ENCODE measurements around the gene DENND5B.
"Not testable (repeated sequence)": the region's sequence is repeated elsewhere in the genome, so short reads cannot be mapped to it uniquely, and the experiment has no call there.

Gene DENND5B

DNA sequence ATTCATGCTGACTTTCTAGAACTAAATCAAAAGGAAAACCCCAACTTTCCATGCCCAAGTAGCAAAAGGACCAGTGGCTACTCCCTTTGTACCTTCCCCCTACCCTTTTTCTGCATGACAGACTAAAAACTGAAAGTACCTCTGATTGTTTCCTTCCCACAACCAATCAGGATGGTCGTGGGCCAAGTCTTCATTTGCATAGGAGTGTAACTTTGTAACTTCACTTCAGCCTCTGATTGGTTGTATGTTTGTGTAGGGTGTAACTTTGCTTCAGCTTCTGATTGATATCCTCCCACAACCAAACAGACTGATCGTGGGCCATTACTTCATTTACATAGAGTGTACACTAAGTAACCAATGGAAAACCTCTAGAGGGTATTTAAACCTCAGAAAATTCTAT, 96.5 kb downstream of the DENND5B start:
- Mint-ChIP-seq H3K36me3 (ENCODE audit: low read depth) (no peaks in the 10 kb centered on the region), H3K27me3 (ENCODE audit: low read depth) (peaks cover 2% of the 10 kb centered on the region), H3K27ac (no peak overlapping the region), H3K4me3 (no peak overlapping the region), H3K9me3 (no peaks in the 10 kb centered on the region), H3K4me1 (ENCODE audit: low read depth) (no peaks in the 10 kb centered on the region)
- DNase-seq (ENCODE audit: low spot score), result no peak

DNA sequence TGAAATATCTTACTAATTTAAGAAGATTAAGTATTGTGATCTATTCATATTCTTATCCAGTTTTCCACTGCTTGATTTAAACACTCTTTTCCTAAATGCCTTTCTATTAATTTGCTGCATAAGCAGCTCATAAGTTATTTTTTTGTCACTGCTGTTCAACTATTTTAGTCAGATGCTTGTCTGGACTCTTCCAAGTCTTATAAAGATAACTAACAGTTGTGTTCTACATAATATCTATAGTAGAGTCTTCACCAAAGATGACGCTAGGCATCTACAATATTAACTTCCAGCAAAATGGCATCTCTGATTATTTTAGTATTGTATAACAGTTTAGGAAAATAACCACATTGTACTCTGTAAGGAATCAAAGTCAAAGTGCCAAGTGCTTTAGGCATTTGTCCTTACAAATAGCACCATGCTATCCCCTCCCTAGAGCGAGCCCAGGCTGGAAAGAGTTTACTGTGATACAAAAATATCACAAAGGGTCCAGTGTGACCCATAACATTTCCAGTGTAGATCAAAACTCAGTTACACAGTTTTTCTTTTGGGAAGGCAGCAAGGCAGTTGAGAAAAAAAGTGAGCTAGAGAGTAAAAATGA, 98.2 kb downstream of the DENND5B start:
- no peaks in the 10 kb centered on the region for H3K4me1 Mint-ChIP-seq (ENCODE audit: low read depth)
- DNase-seq (ENCODE audit: low spot score), result no peak
- no peak overlapping the region for H3K27ac Mint-ChIP-seq

DNA sequence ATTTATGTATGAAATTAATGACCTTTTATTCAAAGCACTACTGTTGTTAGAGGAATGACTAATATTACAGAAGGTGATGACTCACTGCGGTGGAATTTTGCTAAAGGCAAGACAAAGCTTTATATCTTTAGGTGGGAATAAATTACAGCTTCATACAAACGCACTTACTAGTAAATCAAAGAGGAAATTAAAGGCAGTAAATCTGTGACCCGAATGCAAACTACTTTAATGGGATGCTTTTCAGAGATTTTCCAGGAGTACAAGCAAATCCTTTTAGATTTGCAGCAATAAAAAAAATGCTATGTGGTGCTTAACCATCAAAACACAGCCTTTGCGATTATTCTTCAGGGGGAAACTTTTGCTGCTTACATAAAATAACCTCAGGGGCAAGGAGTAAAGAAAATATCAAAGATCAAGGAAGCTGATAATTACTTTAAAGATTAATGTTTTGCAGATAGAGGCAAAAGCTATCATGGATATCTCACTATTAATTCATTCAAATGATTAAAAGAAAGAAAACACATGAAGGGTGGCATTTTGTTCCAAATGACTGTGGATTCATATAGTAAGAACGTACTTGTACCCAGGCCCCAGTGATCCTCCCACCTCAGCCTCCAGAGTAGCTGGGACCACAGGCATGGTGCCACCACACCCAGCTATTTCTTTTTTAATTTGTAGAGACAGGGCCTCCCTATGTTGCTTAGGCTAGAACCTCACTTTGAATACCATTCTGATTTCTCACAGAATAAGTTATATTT, 98.9 kb downstream of the DENND5B start:
- Mint-ChIP-seq H3K9me3 (no peaks in the 10 kb centered on the region), H3K36me3 (ENCODE audit: low read depth) (no peaks in the 10 kb centered on the region), H3K4me1 (ENCODE audit: low read depth) (no peaks in the 10 kb centered on the region), H3K27ac (no peak overlapping the region), H3K27me3 (ENCODE audit: low read depth) (no peaks in the 10 kb centered on the region), H3K4me3 (no peak overlapping the region)
- DNase-seq (ENCODE audit: low spot score), result no peak

More for the DNA sequence above, 98.2 kb downstream of the DENND5B start:
- Mint-ChIP-seq H3K27me3 (ENCODE audit: low read depth) (no peaks in the 10 kb centered on the region), H3K9me3 (no peaks in the 10 kb centered on the region), H3K4me3 (no peak overlapping the region), H3K36me3 (ENCODE audit: low read depth) (no peaks in the 10 kb centered on the region)

DNA sequence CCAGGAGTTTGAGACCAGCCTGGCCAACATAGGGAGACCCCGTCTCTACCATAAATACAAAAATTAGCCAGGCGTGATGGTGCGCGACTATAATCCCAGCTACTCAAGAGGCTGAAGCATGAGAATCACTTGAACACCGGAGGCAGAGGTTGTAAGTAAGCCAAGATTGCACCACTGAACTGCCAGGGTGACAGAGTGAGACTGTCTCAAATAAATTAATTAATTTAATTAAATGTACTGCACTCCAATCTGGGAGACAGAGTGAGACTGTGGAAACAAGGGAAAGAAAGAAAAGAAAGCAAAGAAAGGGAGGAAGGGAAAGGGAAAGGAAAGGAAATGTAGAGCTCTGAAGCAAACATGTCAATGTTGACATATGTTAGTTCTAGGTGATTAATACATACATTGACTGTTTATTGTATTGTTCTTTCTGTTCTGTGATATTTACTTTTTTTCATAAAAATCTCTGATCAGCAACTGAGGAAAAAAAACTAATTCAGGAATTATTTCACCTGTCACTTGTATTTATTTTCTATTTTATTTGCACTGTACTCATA, 99.6 kb downstream of the DENND5B start:
- no peak overlapping the region for H3K27ac Mint-ChIP-seq
- no peaks in the 10 kb centered on the region for H3K4me1 Mint-ChIP-seq (ENCODE audit: low read depth)
- H3K4me3 Mint-ChIP-seq, result no peak overlapping the region

DNA sequence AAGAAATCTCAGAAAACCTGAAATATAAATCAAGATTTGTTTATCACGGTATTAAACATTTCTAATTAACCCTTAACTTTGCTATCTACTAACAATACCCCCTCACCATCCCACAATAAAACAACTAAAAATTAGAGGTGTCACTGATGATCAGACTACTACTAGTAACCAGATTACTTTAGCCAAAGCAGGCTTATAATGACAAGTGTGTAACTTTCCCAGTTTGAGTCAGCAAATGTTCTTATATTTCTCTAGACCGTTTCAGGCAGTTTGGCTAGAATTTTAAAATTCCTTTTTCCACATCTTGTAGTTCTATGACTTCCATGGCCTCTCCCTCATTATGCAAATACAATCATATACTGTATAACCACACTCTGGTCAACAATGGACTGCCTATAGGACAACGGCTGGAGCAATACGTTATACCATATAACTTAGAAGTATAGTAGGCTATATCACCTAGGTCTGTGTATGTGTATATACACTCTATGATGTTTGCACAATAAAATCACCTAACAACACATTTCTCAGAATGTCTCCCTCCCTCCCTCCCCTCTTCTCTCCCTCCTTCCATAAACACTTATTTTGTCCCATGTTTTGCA, 102.1 kb downstream of the DENND5B start:
- Mint-ChIP-seq H3K9me3 (no peaks in the 10 kb centered on the region), H3K4me1 (ENCODE audit: low read depth) (no peaks in the 10 kb centered on the region), H3K36me3 (ENCODE audit: low read depth) (no peaks in the 10 kb centered on the region), H3K27ac (no peak overlapping the region), H3K4me3 (no peak overlapping the region), H3K27me3 (ENCODE audit: low read depth) (no peaks in the 10 kb centered on the region)
- DNase-seq (ENCODE audit: low spot score), result no peak

More for the DNA sequence above, 99.6 kb downstream of the DENND5B start:
- H3K27me3 Mint-ChIP-seq (ENCODE audit: low read depth), result no peaks in the 10 kb centered on the region
- DNase-seq (ENCODE audit: low spot score), result no peak
- H3K9me3 Mint-ChIP-seq, result no peaks in the 10 kb centered on the region
- no peaks in the 10 kb centered on the region for H3K36me3 Mint-ChIP-seq (ENCODE audit: low read depth)

DNA sequence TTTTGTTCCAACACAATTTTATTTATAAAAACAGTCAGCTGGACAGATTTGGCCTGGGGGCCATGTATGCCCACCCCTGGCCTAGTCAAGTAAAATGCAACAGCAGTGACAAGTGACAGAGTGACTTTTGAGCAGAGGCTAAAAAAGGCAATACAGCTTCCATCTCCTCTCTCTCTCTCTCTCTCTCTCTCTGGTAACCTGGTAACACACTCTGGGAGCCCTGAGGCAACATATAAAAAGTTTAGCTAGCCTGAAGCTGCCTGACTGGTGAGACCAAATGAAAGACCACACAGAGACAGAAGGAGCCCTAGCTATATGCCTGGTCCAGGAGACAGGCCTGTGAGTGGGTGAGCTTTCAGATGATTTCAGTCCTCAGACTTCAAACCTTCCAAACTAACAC, 105.4 kb downstream of the DENND5B start:
- no peak overlapping the region for H3K27ac Mint-ChIP-seq
- no peak overlapping the region for H3K4me3 Mint-ChIP-seq

DNA sequence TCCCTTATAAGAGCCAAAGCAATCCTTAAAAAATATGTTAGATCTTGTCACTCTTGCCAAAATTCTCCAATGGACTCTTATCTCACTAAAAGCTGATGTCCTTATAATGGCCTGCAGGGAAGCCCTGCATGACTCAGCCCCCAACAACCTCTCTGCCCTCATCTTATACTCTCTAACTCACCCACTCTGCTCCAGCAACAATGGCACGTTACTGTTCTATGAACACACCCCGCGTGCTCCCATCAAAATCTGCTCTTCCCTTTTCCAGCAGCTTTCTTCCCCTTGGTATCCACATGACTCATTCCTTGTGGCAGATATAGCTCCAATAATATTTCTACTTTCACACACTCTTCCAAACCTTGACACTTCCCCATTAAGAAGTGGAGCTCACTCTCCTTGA, 108.1 kb downstream of the DENND5B start:
- DNase-seq (ENCODE audit: low spot score), result no peak
- Mint-ChIP-seq H3K4me1 (ENCODE audit: low read depth) (no peaks in the 10 kb centered on the region), H3K9me3 (no peaks in the 10 kb centered on the region), H3K27me3 (ENCODE audit: low read depth) (no peaks in the 10 kb centered on the region), H3K4me3 (no peak overlapping the region), H3K36me3 (ENCODE audit: low read depth) (no peaks in the 10 kb centered on the region), H3K27ac (no peak overlapping the region)

More for the DNA sequence above, 105.4 kb downstream of the DENND5B start:
- H3K36me3 Mint-ChIP-seq (ENCODE audit: low read depth), result no peaks in the 10 kb centered on the region
- H3K27me3 Mint-ChIP-seq (ENCODE audit: low read depth), result no peaks in the 10 kb centered on the region
- no peak for DNase-seq (ENCODE audit: low spot score)
- H3K4me1 Mint-ChIP-seq (ENCODE audit: low read depth), result no peaks in the 10 kb centered on the region
- no peaks in the 10 kb centered on the region for H3K9me3 Mint-ChIP-seq

DNA sequence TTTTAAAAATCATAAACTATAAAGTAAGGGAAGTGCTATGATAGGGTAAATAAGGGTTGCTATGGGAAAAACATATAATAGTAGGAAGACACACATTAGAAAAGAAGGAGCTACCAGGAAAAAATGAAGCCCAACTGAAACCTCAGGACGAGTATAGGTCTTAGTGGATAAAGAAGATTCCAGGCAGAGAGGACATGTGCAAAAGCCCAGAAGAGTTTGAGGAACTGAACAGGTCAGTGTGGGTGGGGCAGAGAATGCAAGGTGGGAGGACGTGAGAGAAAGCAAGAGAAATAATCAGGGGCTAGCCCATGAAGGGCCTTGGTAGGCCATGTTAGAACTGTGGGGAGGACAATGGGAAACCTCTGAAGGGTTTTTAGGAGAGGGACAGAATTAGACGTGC, 109.5 kb downstream of the DENND5B start:
- H3K4me1 Mint-ChIP-seq (ENCODE audit: low read depth), result no peaks in the 10 kb centered on the region
- no peak for DNase-seq (ENCODE audit: low spot score)
- H3K36me3 Mint-ChIP-seq (ENCODE audit: low read depth), result no peaks in the 10 kb centered on the region
- no peaks in the 10 kb centered on the region for H3K9me3 Mint-ChIP-seq
- H3K27me3 Mint-ChIP-seq (ENCODE audit: low read depth), result peaks cover 2% of the 10 kb centered on the region
- H3K4me3 Mint-ChIP-seq, result no peak overlapping the region
- no peak overlapping the region for H3K27ac Mint-ChIP-seq

DNA sequence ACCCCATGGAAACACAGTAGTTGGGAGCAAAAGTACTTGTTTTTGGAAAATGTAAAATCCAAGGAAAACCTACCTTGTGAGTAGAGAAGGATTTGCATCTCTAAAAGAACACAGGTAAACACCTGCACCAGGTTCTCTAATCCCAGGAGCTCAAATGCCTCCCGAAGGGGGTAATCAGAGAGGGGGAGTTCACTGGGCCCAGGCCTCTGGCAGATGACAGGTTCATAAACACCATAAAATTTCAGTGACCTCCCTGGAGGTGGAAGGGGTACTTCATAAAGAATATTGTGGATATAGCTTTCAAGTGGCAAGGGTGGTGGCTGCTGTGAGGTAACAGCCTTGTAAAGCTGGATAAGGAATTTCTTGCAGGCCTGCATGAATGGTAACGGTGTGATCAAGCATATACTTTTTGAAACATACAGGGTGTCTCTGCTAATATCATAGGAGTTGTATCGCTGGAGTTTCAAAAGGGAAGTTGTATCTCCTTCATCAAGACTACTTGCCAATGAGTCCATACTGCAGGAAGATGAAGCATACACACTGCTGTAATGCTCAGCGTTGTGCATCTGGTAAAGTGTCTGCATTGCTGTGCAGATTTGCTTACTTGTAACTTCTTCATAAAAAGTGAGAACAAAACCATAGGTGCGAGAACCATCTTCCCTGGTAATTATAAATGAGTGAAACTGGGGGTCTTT, 111.3 kb downstream of the DENND5B start:
- H3K4me3 Mint-ChIP-seq, result no peak overlapping the region
- H3K9me3 Mint-ChIP-seq, result no peaks in the 10 kb centered on the region
- H3K27ac Mint-ChIP-seq, result no peak overlapping the region
- H3K4me1 Mint-ChIP-seq (ENCODE audit: low read depth), result no peaks in the 10 kb centered on the region
- DNase-seq (ENCODE audit: low spot score), result no peak
- peaks cover 4% of the 10 kb centered on the region for H3K27me3 Mint-ChIP-seq (ENCODE audit: low read depth)
- no peaks in the 10 kb centered on the region for H3K36me3 Mint-ChIP-seq (ENCODE audit: low read depth)

DNA sequence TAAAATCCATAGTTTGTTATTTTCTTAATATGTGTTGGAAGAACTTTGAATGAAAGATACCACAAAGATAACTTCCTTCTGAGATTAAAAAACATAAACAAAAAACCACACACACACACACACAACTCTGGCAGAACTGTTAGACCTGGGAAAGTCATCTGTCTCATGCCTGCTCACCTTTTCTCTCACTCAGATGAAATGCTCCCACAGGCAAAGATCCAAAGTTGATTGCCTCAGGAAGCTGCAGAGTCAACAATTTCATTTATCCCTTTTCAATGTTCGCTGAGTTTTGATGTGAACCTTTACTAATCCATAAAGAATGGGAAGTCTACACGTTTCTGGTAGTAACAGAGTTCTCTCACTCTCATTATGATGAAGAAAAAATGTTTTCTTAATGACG, 112.0 kb downstream of the DENND5B start:
- Mint-ChIP-seq H3K27ac (no peak overlapping the region), H3K4me1 (ENCODE audit: low read depth) (no peaks in the 10 kb centered on the region), H3K9me3 (no peaks in the 10 kb centered on the region), H3K36me3 (ENCODE audit: low read depth) (no peaks in the 10 kb centered on the region), H3K4me3 (no peak overlapping the region), H3K27me3 (ENCODE audit: low read depth) (peaks cover 4% of the 10 kb centered on the region)
- DNase-seq (ENCODE audit: low spot score), result no peak

DNA sequence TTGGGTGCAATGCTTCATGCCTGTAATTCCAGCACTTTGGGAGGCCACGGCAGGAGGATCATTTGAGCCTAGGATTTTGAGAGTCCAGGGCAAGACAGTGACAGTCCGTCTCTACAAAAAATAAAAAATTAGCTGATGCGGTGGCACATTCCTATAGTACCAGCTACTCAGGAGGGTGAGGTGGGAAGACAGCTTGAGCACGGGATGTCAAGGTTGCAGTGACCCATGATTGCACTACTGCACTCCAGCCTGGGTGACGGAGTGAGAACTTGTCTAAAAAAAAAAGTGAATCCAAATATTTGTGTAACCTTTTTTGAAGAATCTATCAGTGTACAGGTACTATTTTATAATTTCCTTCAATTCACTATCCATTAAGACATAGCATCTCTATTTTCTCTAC, 112.5 kb downstream of the DENND5B start:
- no peaks in the 10 kb centered on the region for H3K4me1 Mint-ChIP-seq (ENCODE audit: low read depth)
- DNase-seq (ENCODE audit: low spot score), result no peak
- no peak overlapping the region for H3K4me3 Mint-ChIP-seq
- peaks cover 4% of the 10 kb centered on the region for H3K27me3 Mint-ChIP-seq (ENCODE audit: low read depth)
- no peaks in the 10 kb centered on the region for H3K9me3 Mint-ChIP-seq
- H3K27ac Mint-ChIP-seq, result no peak overlapping the region
- H3K36me3 Mint-ChIP-seq (ENCODE audit: low read depth), result no peaks in the 10 kb centered on the region

DNA sequence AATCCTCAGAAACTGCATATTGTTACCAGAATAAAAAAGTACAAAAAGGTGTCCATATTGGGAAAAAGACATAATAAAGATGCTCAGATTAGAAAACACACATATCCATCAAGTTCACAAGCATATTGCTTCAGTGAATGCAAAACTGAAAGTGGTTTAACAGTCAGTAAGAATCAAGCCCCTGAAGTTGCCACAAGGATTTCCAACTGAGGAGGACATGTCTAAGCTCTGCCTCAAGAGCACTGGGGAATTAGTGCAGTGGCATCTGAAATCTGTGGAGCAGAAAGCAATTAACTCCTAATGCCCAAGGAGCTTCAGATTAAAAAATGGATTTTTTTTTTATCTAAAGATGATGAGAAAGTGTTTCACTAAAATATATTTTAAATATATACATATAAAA, 113.2 kb downstream of the DENND5B start:
- Mint-ChIP-seq H3K27ac (no peak overlapping the region), H3K27me3 (ENCODE audit: low read depth) (peaks cover 4% of the 10 kb centered on the region), H3K4me1 (ENCODE audit: low read depth) (no peaks in the 10 kb centered on the region), H3K9me3 (no peaks in the 10 kb centered on the region), H3K4me3 (no peak overlapping the region), H3K36me3 (ENCODE audit: low read depth) (no peaks in the 10 kb centered on the region)
- no peak for DNase-seq (ENCODE audit: low spot score)

DNA sequence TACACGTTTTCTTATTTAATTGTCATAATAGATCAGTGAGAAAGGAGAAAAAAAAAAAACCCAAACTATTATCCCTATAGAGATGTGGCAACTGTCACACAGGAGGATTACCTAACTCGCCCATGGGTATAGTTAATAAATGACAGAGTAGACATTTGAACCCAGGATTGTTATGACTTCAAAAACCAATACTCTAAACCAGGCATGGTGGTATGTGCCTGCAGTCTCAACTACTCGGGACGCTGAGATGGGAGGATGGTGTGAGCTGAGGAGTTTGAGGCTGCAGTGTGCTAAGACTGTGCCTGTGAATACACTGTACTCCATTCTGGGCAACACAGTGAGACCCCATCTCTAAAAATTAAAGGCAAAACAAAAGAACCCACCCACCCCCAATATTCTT, 114.5 kb downstream of the DENND5B start:
- Mint-ChIP-seq H3K9me3 (no peaks in the 10 kb centered on the region), H3K4me1 (ENCODE audit: low read depth) (no peaks in the 10 kb centered on the region), H3K27ac (no peak overlapping the region), H3K36me3 (ENCODE audit: low read depth) (no peaks in the 10 kb centered on the region), H3K4me3 (no peak overlapping the region), H3K27me3 (ENCODE audit: low read depth) (peaks cover 4% of the 10 kb centered on the region)
- DNase-seq (ENCODE audit: low spot score), result no peak

DNA sequence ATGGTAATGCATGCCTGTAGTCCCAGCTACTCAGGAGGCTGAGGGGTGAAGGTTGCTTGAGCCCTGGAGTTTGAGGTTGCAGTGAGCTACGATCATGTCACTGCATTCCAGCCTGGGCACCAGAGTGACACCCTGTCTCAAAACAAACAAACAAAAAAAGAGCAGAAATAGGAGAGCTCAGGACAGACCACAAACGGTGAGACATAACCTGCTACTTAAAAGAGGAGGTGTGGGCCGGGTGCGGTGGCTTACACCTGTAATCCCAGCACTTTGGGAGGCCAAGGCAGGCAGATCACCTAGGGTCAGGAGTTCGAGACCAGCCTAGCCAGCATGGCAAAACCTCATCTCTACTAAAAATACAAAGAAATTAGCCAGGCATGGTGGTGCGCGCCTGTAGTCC, 115.3 kb downstream of the DENND5B start:
- not testable (repeated sequence) for DNase-seq (ENCODE audit: low spot score); H3K27me3 Mint-ChIP-seq (ENCODE audit: low read depth); H3K9me3 Mint-ChIP-seq; H3K27ac Mint-ChIP-seq; H3K36me3 Mint-ChIP-seq (ENCODE audit: low read depth); H3K4me1 Mint-ChIP-seq (ENCODE audit: low read depth); H3K4me3 Mint-ChIP-seq
